Activated effector memory CD4-positive, alpha-beta T cell treated with Interleukin-2 at 50 U/mL for 16 hours (primary cell): ENCODE results near the gene TOR4A.

Experiments
- DNase-seq: peaks from one replicate; pipeline ENCODE4 v3.0.0-alpha.2; 2020

Gene TOR4A

DNA sequence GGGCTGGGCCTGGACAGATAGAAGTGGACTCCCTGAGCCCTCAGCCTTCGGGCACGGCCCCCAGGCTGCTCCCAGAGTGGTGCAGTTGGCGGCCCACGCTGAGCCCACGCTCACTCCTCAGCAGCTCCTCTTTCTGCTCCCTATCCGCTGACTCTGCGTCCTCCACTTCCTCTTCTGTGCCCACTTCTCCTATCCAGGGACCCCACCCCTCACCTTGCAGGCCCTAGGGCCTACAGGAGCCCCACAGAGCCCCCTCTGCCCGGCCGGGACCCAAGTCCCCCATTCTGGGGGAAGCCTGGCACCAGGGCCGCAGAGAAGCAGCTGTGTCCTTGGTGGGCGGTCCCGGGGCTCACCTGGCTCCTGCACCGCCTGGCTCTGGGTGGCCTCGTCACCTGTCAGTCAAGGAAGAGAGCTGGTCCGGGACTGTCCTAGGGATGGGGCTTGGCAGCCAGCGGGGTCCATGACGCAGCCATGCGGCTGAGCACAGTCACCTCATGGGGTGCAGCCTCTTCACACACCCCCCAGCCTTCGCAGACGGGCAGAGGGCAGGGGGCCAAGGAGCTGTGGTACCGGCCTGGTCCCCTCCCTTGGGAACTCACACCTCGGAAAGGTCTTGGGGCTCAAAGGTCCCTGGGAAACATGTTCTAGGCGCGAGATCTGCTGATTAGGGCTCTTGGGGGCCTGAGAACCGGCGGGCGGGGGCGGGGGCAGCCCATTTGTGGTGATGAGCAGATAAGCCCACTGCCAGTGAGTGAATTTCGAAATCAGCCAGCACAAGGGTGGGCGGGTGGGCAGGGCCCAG is 29.9 kb downstream of the TOR4A start:
- no peak for DNase-seq

DNA sequence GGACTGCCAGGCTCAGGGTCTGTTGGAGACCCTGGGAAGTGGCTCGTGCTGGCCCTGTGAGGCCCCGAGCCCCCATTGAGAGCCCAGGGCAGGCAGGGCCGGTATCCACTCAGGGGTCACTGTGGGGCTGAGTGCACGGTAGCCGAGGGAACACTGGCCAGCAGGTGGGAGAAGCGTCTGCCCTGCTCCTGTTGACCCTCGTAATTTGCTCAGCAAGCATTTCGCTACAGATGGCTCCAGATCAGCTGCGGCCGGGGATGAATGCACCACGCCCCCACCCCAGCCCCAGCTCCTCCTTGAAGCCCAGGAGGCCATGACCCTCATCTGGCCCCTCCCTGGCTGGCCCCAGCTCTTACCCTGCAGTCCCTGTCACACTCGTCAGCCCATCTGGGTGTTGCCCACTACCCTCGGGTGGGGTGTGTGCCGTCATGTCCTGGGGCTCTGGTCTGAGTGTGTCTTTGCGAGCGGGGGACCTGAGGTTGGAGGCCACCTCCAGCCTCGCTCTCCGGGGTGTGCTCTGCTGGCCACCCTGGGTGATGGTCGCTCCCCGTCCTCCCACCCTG is 30.6 kb downstream of the TOR4A start:
- no peak for DNase-seq

DNA sequence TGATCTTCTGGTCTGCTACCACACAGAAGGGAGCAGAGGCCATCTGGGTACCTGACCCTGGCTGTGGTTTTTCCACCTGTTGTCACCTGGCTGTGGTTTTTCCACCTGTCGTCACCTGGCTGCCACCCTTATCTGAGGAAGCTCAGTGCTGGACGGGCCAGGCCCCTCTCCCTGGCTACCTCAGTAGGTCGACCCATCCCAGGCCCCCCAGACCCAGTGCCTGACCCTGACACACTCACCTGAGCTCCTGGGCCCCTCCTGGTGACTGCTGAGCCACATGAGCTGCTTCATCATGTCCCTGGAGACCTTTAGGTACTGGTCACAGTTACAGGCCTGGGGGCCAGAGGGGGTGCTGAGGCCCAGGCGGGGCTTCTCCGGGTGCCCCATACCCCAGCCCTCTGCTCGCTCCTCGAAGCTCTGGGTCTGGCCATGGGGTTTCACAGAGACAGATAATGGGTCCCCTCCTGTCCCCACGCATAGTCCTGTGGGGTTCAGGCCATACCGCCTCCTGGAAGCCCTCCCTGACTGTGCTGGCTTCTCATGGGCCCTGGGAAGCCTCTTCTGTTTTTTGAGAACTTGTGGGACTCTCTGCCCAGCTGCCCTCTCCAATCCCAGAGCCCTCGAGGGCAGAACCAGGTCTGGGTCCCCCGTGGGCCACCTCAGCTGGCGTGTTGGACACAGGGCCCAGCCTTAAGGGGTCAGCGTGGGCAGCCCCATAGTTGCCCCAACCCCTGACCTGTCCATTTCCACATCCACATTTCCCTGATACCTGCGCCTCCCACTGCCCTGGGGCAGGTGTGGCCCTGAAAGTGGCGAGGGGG is 32.1 kb downstream of the TOR4A start:
- DNase-seq = no peak

GRCh38 chr9:137310189-137311052 is 32.9 kb downstream of the TOR4A start:
- no peak for DNase-seq

DNA sequence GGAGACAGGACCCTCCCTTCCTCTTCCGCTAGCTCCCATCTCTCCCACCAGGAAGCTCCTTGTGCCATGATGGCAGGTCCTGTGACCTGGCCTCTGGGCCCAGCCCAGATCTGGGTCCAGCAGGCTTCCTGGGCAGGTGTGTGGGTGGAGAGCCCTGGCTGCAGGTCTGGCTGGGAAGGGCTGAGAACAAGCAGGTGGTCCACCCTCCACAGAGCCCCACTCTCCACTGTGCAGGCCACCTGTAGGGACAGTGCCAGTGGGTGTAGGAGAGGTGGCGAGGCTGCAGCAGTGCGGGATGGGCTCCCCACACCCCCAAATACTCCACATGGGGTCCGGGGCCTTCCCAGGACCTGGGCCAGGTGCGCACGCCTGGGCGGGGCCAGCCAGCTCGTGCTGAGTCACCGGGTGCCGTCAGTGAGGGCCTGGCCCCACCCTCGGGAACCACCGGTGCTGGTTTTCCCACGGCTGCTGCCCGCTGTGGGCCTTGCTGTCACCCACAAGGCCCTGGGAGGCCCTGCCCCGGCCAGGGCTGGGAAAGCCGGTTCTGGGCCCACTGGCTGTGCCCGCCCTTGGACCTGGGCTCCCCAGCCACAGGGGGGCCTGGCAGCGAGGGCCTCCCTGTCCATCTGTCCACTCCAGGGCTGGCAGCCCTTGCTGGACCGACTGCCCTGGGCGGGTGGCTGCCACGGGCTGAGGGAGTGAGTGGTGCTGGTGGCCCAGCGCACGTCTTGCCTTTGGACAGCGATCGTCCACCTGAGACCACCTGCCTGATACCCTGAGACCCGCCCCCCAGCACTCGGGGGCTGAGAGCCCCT is 33.9 kb downstream of the TOR4A start:
- DNase-seq = no peak

DNA sequence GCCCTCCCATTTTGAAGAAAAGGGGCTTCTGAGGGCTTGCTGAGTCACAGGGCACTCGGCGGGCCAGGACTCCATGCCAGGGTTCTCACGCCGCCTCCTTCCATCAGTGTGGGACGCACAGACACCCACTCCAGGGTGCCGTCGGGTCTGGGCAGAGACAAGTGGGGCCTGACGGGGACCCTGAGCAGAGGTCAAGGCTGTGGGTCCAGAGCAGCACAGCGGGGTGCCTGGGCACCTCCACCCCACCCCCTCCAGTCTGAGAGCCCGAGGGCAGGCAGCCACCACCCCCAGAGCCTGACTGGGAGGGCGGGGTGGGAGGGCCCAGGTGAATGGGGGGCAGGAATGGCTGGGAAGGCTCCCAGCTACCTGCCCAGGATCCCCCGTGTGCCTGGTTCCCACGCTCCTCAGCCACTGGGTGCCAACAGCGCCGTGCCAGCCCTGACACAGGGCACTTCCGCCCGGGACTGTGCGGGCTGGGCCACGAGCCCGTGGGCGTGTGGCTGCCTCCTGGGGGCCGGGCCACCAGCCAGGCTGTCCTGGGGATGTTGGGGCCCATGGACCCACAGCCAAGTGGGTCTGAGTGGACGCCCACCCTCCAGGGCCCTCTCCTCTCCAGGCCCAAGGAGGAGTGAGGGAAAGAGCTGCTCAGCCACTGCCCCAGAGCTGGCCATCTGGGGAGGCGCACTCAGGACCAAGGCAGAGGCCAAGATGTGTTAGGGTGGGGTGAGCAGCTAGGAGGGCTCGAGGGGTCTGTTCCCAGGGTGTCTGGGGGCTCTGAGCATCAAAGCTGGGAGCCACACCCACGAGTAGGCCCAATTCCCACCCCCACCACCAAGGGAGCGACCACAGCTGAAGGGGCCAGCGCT is 34.7 kb downstream of the TOR4A start:
- DNase-seq = no peak

GRCh38 chr9:137312852-137313325 is 35.4 kb downstream of the TOR4A start:
- DNase-seq = no peak

DNA sequence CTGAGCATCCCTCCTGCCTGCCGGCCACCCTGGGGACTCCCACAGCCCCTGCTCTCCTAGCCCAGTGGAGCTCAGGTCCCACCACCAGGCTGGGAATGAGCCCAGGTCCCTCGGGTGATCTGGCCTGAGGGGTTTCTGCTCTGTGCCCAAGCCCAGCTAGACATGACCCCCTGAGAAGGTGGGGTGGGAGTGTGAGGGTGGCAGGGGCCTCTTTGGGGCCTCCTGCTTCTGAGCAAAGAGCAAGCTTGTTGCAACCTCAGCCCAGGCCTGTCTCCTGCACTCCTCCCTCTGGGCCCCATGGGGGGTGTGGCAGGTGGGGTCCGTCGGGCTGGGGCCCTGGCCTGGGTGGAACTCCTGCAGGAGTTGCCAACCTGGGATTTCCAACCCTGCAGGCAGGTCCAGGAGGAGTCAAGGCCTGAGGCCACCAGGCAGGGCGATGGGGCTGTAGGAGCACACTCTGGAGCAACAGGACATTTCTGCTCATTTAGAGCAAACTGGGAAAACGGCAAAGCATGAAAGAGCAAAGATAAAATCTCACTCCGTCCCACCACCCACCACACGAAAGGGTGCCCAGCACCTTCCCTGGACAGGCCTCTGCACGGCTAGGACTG is 35.9 kb downstream of the TOR4A start:
- DNase-seq = no peak

DNA sequence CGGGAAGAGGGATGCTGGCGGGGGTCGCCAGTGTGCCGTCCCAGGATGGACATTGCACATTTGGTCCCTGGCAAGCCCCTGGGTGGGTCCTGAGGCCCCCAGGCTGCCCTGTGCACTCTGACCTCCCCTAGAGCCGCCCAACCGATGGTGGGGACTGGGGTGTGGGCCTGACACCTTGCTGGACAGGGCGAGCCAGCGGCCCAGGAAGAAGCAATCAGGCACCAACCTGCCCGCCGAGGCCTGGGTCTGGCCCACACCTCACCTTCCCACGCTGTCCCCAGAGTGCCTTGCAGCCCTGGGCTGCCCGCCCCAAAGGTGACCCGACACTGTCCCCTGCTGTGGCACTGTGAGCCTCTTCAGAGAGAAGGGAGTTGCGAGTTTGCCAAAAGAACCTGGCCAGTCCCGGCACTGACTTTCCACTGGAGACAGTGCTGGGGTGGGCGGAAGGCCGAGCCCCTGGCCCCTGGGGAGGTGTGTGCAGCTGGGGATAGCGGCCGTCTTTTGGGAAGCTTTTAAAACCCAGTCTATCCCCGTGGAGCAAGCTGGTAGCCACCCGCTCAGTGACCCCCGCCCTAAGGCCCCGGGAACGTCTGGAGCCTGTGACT is 36.5 kb downstream of the TOR4A start:
- DNase-seq = no peak

GRCh38 chr9:137314561-137315560 is 37.3 kb downstream of the TOR4A start:
- no peak for DNase-seq

- DNase-seq = no peak
These were observed 38.1 kb downstream of the TOR4A start for GRCh38 chr9:137315581-137316011.

DNA sequence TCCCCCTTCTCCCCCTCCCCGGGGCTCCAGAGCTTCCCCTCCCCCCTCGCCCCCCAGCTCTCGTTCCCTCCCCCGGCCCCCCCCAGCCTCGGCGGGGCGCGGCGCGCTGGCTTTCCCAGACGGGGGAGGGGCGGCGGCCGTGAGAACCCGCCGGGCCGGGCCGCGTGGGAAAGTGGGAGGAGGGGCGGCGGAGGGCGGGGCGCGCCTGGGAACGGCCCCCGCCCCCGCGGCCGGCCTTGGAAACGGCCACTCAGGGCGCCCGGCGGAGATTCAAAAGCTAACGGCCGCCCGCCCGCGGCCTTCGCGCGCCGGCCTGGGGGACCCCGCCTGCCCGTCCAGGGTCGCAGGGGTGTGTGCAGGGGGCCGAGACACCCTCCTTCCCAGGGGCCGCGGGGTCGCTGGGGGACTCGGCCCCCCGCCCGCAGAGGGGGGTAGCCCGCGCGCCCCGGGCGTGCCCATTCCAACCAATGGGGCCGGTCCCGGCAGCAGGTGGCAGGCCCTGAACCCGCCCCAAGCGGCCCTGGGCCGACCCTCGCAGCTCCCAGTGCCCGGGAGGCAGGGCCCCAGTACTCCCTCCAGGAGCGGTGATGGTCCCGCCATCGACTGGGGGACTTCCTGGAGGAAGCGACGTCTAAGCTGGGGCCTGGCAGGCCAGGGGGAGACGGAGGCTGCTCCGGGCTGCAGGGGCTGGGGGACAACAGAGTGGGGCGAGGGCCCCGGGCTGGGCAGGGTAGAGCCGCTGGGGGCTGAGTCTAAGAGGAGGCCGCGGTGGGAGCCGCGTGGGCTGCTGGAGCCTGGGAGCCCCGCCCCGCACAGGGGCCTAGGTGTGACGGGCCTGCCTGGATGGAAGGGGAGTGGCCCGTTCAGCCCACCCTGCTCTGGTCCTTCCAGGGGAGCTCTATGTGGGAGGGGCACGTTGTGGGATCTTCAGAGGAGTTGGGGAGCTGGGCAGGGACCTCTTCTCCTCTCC is 38.8 kb downstream of the TOR4A start:
- DNase-seq = no peak

DNA sequence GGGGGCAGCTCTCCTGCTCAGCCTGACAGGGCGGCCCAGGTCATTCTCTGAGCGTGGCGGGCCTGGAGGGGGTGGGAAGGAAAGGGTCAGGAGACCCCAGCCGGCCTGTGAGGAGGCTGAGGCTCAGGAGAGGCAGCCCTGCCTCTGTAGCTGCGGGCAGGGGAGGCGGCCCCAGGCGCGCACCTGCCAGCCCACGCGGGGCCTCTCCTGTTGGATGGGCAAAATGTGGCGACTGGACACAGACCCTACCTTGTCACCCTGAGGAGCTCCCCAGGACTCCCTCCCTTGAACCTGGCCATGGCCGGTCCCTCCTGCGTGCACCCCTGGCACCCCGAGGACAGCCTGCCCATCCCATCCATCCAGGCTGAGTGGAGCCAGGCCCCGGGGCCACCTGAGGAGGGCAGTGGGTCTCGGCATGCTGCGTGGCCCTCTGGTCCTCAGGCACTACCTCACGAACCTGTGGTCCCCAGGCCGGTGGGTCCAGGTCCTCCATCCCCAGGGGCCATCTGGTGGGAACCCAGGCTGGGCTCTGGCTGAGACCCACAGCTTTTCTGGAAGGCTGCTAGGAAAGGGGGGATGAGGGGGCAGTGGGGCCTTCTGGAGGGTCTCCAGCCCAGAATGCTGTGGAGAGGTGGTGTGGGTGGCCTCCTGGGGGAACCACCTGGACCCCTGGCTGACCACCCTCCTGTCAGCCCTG is 39.6 kb downstream of the TOR4A start:
- DNase-seq = no peak

- DNase-seq = no peak
These were observed 40.4 kb downstream of the TOR4A start for GRCh38 chr9:137317718-137318511.

DNA sequence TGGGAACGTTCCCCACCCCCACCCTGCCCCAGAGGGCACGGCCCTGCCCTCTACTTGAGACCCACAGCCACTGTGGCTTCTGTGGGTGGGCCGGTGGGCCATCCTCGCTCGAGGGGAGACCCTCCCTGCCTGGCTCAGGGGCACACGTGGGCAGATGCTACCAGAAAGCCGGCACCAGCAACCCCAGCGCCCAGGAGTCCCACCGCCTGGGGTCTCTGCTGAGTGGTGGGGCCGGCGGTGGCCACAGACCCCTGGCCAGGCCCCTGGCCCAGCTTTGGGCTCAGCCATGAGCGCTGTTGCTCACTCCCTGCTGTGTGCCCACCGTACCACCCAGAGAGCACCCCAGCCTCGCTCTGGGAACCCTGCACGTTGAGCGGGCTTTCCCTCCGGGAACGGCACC is 41.1 kb downstream of the TOR4A start:
- DNase-seq = no peak
